Endodermal cell (in vitro differentiated cells): Measurements from ENCODE around the gene ERFL. TPM values are rescaled to one million over a fixed set of nuclear protein-coding genes. Genes with fewer than 3 reads are reported as not detected.

ENCODE experiments used
- DNase-seq: peaks from one replicate; pipeline ENCODE4 v3.0.0-alpha.2; 2017
- H3K27ac ChIP-seq: 2 replicates; pipeline ENCODE4 v1.5.1; 2013; ENCODE audit warnings: mild to moderate bottlenecking, low read depth, low read length, moderate library complexity
- H3K27me3 ChIP-seq: 2 replicates; pipeline ENCODE4 v1.6.1; 2013; ENCODE audit warnings: mild to moderate bottlenecking, low read length, moderate library complexity; ENCODE audit not compliant: insufficient read depth, control insufficient read depth, poor library complexity, severe bottlenecking
- H3K36me3 ChIP-seq: 2 replicates; pipeline ENCODE4 v1.7.0; 2013; ENCODE audit warnings: mild to moderate bottlenecking, low read length, moderate library complexity; ENCODE audit not compliant: control insufficient read depth, insufficient read depth
- H3K4me1 ChIP-seq: one replicate; pipeline ENCODE4 v1.7.0; 2013; ENCODE audit warnings: low read length; ENCODE audit not compliant: control insufficient read depth, insufficient read depth
- H3K4me3 ChIP-seq: 2 replicates; pipeline ENCODE4 v1.5.1; 2013; ENCODE audit warnings: mild to moderate bottlenecking, low read length, moderate library complexity
- H3K9ac ChIP-seq: 2 replicates; pipeline ENCODE4 v1.6.1; 2013; ENCODE audit warnings: mild to moderate bottlenecking, low read length, moderate library complexity; ENCODE audit not compliant: poor library complexity, severe bottlenecking; ENCODE audit errors: extremely low read depth
- H3K9me3 ChIP-seq: 2 replicates; pipeline ENCODE4 v1.6.1; 2013; ENCODE audit warnings: mild to moderate bottlenecking, low read length, moderate library complexity; ENCODE audit not compliant: control insufficient read depth
- H3K27ac Mint-ChIP-seq: 2 replicates; pipeline ENCODE4 v1.8.0; 2020; ENCODE audit warnings: mixed read lengths
- H3K27me3 Mint-ChIP-seq: 2 replicates; pipeline ENCODE4 v1.8.0; 2021; ENCODE audit warnings: mild to moderate bottlenecking, mixed read lengths; ENCODE audit not compliant: insufficient read depth
- H3K36me3 Mint-ChIP-seq: 2 replicates; pipeline ENCODE4 v1.8.0; 2020; ENCODE audit warnings: low read depth, mixed read lengths
- H3K4me1 Mint-ChIP-seq: 2 replicates; pipeline ENCODE4 v1.8.0; 2020; ENCODE audit warnings: mixed read lengths
- H3K4me3 Mint-ChIP-seq: 2 replicates; pipeline ENCODE4 v1.8.0; 2020; ENCODE audit warnings: mild to moderate bottlenecking, moderate library complexity, mixed read lengths
- H3K9me3 Mint-ChIP-seq: 2 replicates; pipeline ENCODE4 v1.8.0; 2020; ENCODE audit warnings: mild to moderate bottlenecking, mixed read lengths
- CTCF ChIP-seq: fragments of 200-600 bp; sonication (generic); conservative IDR thresholded peaks from 2 replicates; pipeline ENCODE4 v1.5.0; 2021; ENCODE audit warnings: antibody characterized with exemption, mild to moderate bottlenecking
- WGBS, 2 experiments: methylation state at CpG; one replicate each; pipeline versions ENCODE4 v1.1.5 to v1.1.7; 2013; ENCODE audit warnings: missing lambda C conversion rate in 2 of 2, mixed read lengths in 1 of 2; ENCODE audit not compliant: insufficient coverage in 1 of 2, insufficient read length in 1 of 2; 5-methylcytosine and 5-hydroxymethylcytosine counted together
- total RNA-seq, 2 donors: library from RNA; stranded (reverse); fragmentation: NEBNext Ultra II Directional in 1 of 2; extraction: Animal tissue kit (Norgen Biotek cat#: 25700) in 1 of 2; gene quantifications; 2 replicates in 1 of 2; 3 replicates in 1 of 2; pipeline ENCODE4 v1.2.1, GENCODE V29; 2021

The ERFL gene
- total RNA-seq, 2 donors from 2014 or later: 0.13 to 0.53 TPM

- Histone ChIP-seq H3K4me3 (no peak overlapping the region), H3K9me3 (no peaks in the 10 kb centered on the region), H3K4me1 (peaks cover 2% of the 10 kb centered on the region), H3K27me3 (peaks cover 5% of the 10 kb centered on the region), H3K36me3 (peaks cover 36% of the 10 kb centered on the region), H3K9ac (no peak overlapping the region), H3K27ac (no peak overlapping the region)
- WGBS, 2 experiments: 90 to 92% methylated on average over 11 to 24 of the region's 24 CpGs
- Mint-ChIP-seq H3K9me3 (no peaks in the 10 kb centered on the region), H3K27ac (no peak overlapping the region), H3K4me3 (no peak overlapping the region), H3K36me3 (peaks cover 47% of the 10 kb centered on the region), H3K4me1 (peaks cover 9% of the 10 kb centered on the region), H3K27me3 (peaks cover 18% of the 10 kb centered on the region)
- DNase-seq: no peak
- TF ChIP-seq CTCF: no peak
These were observed 22.8 kb downstream of the ERFL start for GRCh38 chr19:41905273-41906002.

GRCh38 chr19:41904118-41904870 lies 24.0 kb downstream of the ERFL start:
- TF ChIP-seq CTCF: no peak
- H3K27me3 Mint-ChIP-seq: peaks cover 8% of the 10 kb centered on the region
- no peak for DNase-seq
- 89 to 94% methylated on average over 28 to 30 of the region's 30 CpGs for WGBS, 2 experiments
- Histone ChIP-seq H3K27ac (no peak overlapping the region), H3K27me3 (no peaks in the 10 kb centered on the region), H3K9ac (no peak overlapping the region), H3K4me3 (no peak overlapping the region), H3K9me3 (no peaks in the 10 kb centered on the region), H3K36me3 (peaks cover 45% of the 10 kb centered on the region), H3K4me1 (peaks cover 2% of the 10 kb centered on the region)
- H3K9me3 Mint-ChIP-seq: no peaks in the 10 kb centered on the region
- H3K4me1 Mint-ChIP-seq: peaks cover 9% of the 10 kb centered on the region
- H3K27ac Mint-ChIP-seq: peak overlapping the region; percentile 85
- H3K36me3 Mint-ChIP-seq: peaks cover 56% of the 10 kb centered on the region
- no peak overlapping the region for H3K4me3 Mint-ChIP-seq

- no peak for DNase-seq
- no peaks in the 10 kb centered on the region for H3K9me3 Mint-ChIP-seq
- no peaks in the 10 kb centered on the region for H3K9me3 ChIP-seq
- H3K27ac ChIP-seq: no peak overlapping the region
- H3K27ac Mint-ChIP-seq: no peak overlapping the region
- H3K4me3 Mint-ChIP-seq: no peak overlapping the region
- H3K27me3 Mint-ChIP-seq: peaks cover 2% of the 10 kb centered on the region
- peaks cover 9% of the 10 kb centered on the region for H3K4me1 Mint-ChIP-seq
- H3K36me3 Mint-ChIP-seq: peaks cover 63% of the 10 kb centered on the region
- 95 to 97% methylated on average over 6 to 19 of the region's 19 CpGs for WGBS, 2 experiments
- no peak overlapping the region for H3K4me3 ChIP-seq
- no peak overlapping the region for H3K9ac ChIP-seq
- peaks cover 50% of the 10 kb centered on the region for H3K36me3 ChIP-seq
- no peaks in the 10 kb centered on the region for H3K27me3 ChIP-seq
- TF ChIP-seq CTCF: no peak
- peaks cover 2% of the 10 kb centered on the region for H3K4me1 ChIP-seq
These were observed 24.9 kb downstream of the ERFL start for GRCh38 chr19:41903193-41903953.
